K562 (cell line): Measurements from ENCODE around the gene EVI5. TPM values are rescaled to one million over a fixed set of nuclear protein-coding genes. Genes with fewer than 3 reads are reported as not detected.

Source experiments
- ATAC-seq: fragments of 200-7000 bp; cut with Tn5 transposase; 3 replicates; pipeline ENCODE4 v1.9.1; 2020; ENCODE audit warnings: moderate library complexity
- BruUV-seq: library from RNA; stranded (reverse); fragments of 400-500 nt; replicated peaks from 2 replicates; lab custom pipeline; 2021; lab: Mats Ljungman, UMichigan
- CTCF ChIA-PET: fragments of 300-600 bp; formaldehyde crosslinking; extraction: SDS; loops from one replicate; lab custom pipeline; 2021; ENCODE audit warnings: low intra/inter-chr PET ratio; lab: Yijun Ruan, JAX
- POLR2A ChIA-PET: fragments of 300-600, 350-650 bp; sonication (Branson Sonifier 250); formaldehyde crosslinking; extraction: SDS; loops from one replicate; lab custom pipeline; 2021; ENCODE audit warnings: antibody characterized with exemption, inconsistent platforms; lab: Yijun Ruan, JAX
- DNase-seq, 4 experiments: peaks; one replicate each; pipeline versions ENCODE4 v3.0.0 to v3.0.0-alpha.2; 2011 to 2018; ENCODE audit warnings: low spot score in 3 of 4, mixed read lengths in 3 of 4; ENCODE audit errors: extremely low read depth in 1 of 4
- FAIRE-seq: peaks from 2 replicates; lab custom pipeline; 2011; peaks lifted over from hg19 to GRCh38; lab: Jason Lieb, UNC
- H2AFZ ChIP-seq: 2 replicates; pipeline ENCODE4 v1.6.0; 2011; ENCODE audit warnings: low read depth, low read length, control low read depth, inconsistent platforms
- H3K27ac ChIP-seq: fragments of 200-600 bp; 3 replicates; pipeline ENCODE4 v1.8.0; 2011; ENCODE audit warnings: low read depth, mild to moderate bottlenecking, control low read depth, inconsistent platforms, low read length, moderate library complexity, mixed read lengths; ENCODE audit errors: extremely low read depth
- H3K27me3 ChIP-seq, 2 experiments: fragments of 300-600 bp in 1 of 2; 2 replicates in 1 of 2; 3 replicates in 1 of 2; pipeline versions ENCODE4 v1.6.0 to v1.8.0; 2011; ENCODE audit warnings: inconsistent platforms in 2 of 2, low read length in 2 of 2, mild to moderate bottlenecking in 1 of 2, mixed read lengths in 1 of 2, moderate library complexity in 1 of 2; ENCODE audit not compliant: control insufficient read depth in 2 of 2, insufficient read depth in 2 of 2
- H3K36me3 ChIP-seq: fragments of 300-600 bp; 3 replicates; pipeline ENCODE4 v1.8.0; 2011; ENCODE audit warnings: mild to moderate bottlenecking, low read length, inconsistent platforms; ENCODE audit not compliant: control insufficient read depth, insufficient read depth
- H3K4me1 ChIP-seq, 2 experiments: fragments of 200-600 bp in 1 of 2; replicated peaks in 1 of 2; 2 replicates in 1 of 2; 3 replicates in 1 of 2; pipeline versions ENCODE4 v1.5.1 to v1.8.0; 2011; ENCODE audit warnings: inconsistent platforms in 2 of 2, low read length in 2 of 2, mild to moderate bottlenecking in 1 of 2, mixed read lengths in 1 of 2, moderate library complexity in 1 of 2; ENCODE audit not compliant: control insufficient read depth in 2 of 2, insufficient read depth in 2 of 2
- H3K4me2 ChIP-seq: 2 replicates; pipeline ENCODE4 v1.6.1; 2011; ENCODE audit warnings: low read length, control low read depth, inconsistent platforms, mixed read lengths; ENCODE audit not compliant: insufficient read depth
- H3K4me3 ChIP-seq: fragments of 200-600 bp; sonication (generic), shearing (Covaris generic); 2 replicates; pipeline ENCODE4 v1.5.1; 2016; ENCODE audit warnings: control low read depth, inconsistent platforms
- H3K79me2 ChIP-seq: fragments of 200-600 bp; 3 replicates; pipeline ENCODE4 v1.8.0; 2011; ENCODE audit warnings: low read length, inconsistent platforms; ENCODE audit not compliant: control insufficient read depth, insufficient read depth
- H3K9ac ChIP-seq, 2 experiments: 2 replicates each; pipeline versions ENCODE4 v1.6.0 to v1.6.1; 2011; ENCODE audit warnings: low read depth in 2 of 2, low read length in 2 of 2, control low read depth in 1 of 2, inconsistent platforms in 1 of 2, mild to moderate bottlenecking in 1 of 2, mixed read lengths in 1 of 2; ENCODE audit not compliant: insufficient read depth in 1 of 2
- H3K9me1 ChIP-seq: one replicate; pipeline ENCODE4 v1.6.0; 2011; ENCODE audit warnings: inconsistent platforms, mild to moderate bottlenecking, low read length, moderate library complexity; ENCODE audit not compliant: control insufficient read depth, insufficient read depth
- H3K9me3 ChIP-seq: replicated peaks from 2 replicates; pipeline ENCODE4 v1.5.1; 2011; ENCODE audit warnings: low read depth, low read length, inconsistent platforms; ENCODE audit not compliant: control insufficient read depth, insufficient read depth
- H4K20me1 ChIP-seq: replicated peaks from 2 replicates; pipeline ENCODE4 v1.6.1; 2011; ENCODE audit warnings: low read length, inconsistent platforms, mixed read lengths; ENCODE audit not compliant: control insufficient read depth, insufficient read depth
- FIP1L1 ChIP-seq: fragments of 200-400 bp; formaldehyde crosslinking; IDR thresholded peaks from 2 replicates; pipeline ENCODE4 v1.6.1; 2018; ENCODE audit warnings: mild to moderate bottlenecking, low read depth, low read length; ENCODE audit not compliant: poor library complexity, severe bottlenecking
- FOXA1 ChIP-seq: fragments of 450-650 bp; IDR thresholded peaks from 2 replicates; pipeline ENCODE4 v1.6.1; 2016; ENCODE audit warnings: mild to moderate bottlenecking, borderline replicate concordance
- GTF2A2 ChIP-seq: IDR thresholded peaks from 2 replicates; pipeline ENCODE4 v1.6.1; 2016; ENCODE audit warnings: mild to moderate bottlenecking, missing genetic modification characterization, missing compliant biosample characterization
- MEIS2 ChIP-seq: fragments of 450-650 bp; IDR thresholded peaks from 2 replicates; pipeline ENCODE4 v1.6.1; 2014; ENCODE audit warnings: mild to moderate bottlenecking; ENCODE audit not compliant: partially characterized antibody
- MTA2 ChIP-seq: fragments of 450-650 bp; IDR thresholded peaks from 2 replicates; pipeline ENCODE4 v1.6.1; 2016; ENCODE audit warnings: low read depth
- NCOA2 ChIP-seq, 2 experiments: fragments of 450-650 bp; IDR thresholded peaks; 2 replicates each; pipeline ENCODE4 v1.6.1; 2018; ENCODE audit warnings: mild to moderate bottlenecking in 2 of 2, moderate library complexity in 1 of 2; ENCODE audit not compliant: partially characterized antibody in 2 of 2
- NR3C1 ChIP-seq: sonication (generic); formaldehyde crosslinking; IDR thresholded peaks from 2 replicates; pipeline ENCODE4 v1.8.1; 2022; ENCODE audit warnings: missing genetic modification reagents
- WGBS: fragments of 100-300 bp; shearing (Covaris generic); methylation state at CpG from one replicate; pipeline ENCODE4 v1.1.6; 2016; ENCODE audit warnings: low coverage, mixed read lengths; ENCODE audit not compliant: insufficient coverage; ENCODE audit errors: missing lambda C conversion rate; 5-methylcytosine and 5-hydroxymethylcytosine counted together
- in situ Hi-C: fragments of 300-500 bp; cut with MboI; formaldehyde crosslinking; loops from 4 replicates; pipeline ENCODE4 v1.15.0; 2018; ENCODE audit warnings: inconsistent platforms, mixed read lengths
- intact Hi-C: fragments of 100-400 bp; cut with micrococcal nuclease; formaldehyde crosslinking; loops from 2 replicates; pipeline ENCODE4 v1.14.2; 2022
- polyA plus RNA-seq, 8 experiments: library from polyadenylated mRNA; depleted of rRNA in 4 of 8; stranded (reverse) in 5 of 8; unstranded in 3 of 8; fragments of >200 nt; fragmentation: Nextera tagmentation in 2 of 8; fragmentation: Illumina TruSeq in 1 of 8; extraction: Ambion mirVana in 2 of 8; extraction: Trizol in 1 of 8; gene quantifications; 2 replicates each; pipeline versions ENCODE4 v1.2.1 to v1.2.3, GENCODE V29; 2011 to 2014; ENCODE audit warnings: inconsistent platforms in 1 of 8, missing spikeins in 1 of 8
- total RNA-seq, 7 experiments: library from RNA; depleted of rRNA in 6 of 7; stranded (reverse); fragments of >200 nt in 6 of 7; fragmentation: Illumina TruSeq in 2 of 7; extraction: Trizol in 2 of 7; gene quantifications; 2 replicates each; pipeline versions ENCODE4 v1.2.1 to v1.2.3, GENCODE V29; 2011 to 2021; ENCODE audit warnings: low replicate concordance in 1 of 7
- TF ChIP-seq, protein P1 (sequence below): fragments of 150-350 bp; conservative IDR thresholded peaks from 2 replicates; pipeline ENCODE4 v1.6.1; 2014; ENCODE audit warnings: low read length
- TF ChIP-seq, protein P2 (sequence below): fragments of 450-650 bp; formaldehyde crosslinking; IDR thresholded peaks from 2 replicates; pipeline ENCODE4 v1.4.0; 2020; ENCODE audit warnings: mild to moderate bottlenecking, mixed read lengths

Gene EVI5
- total and polyA plus RNA-seq, 9 of the 15 experiments (the other 6 are each of a cell fraction or from before 2014, with no cell fraction given): 1.7 to 50.1 (median 13.7) TPM

DNA sequence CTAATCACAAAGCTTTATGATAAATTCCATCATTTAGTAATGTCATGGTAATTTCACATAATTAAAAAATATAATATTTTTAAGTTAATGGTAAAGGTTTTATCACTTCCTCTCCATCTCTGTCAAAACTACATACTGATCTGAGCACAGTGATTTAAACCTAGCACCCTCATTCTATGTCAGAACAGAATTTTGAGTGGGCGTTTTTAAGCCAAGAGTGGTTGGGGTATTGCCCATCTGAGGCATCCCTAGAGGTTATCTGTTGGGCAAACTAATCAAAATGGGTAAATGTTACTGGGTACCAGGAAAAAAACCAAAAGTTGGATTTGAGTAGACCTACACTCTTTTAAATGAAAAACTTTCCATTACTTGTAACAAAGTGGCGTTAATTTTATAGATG, 197.5 kb downstream of the EVI5 start:
- H3K9me3 ChIP-seq: no peaks in the 10 kb centered on the region
- no peak overlapping the region for H3K27ac ChIP-seq
- no peaks in the 10 kb centered on the region for H4K20me1 ChIP-seq
- no TSS peak for BruUV-seq
- no peaks in the 10 kb centered on the region for H3K36me3 ChIP-seq
- TF ChIP-seq MTA2: no peak
- TF ChIP-seq FOXA1: no peak
- no peak for TF ChIP-seq FIP1L1
- no peak for TF ChIP-seq NCOA2 (IDR thresholded peaks at IDR 0.05; ENCODE audit: partially characterized antibody in 2 of 2)
- H3K4me3 ChIP-seq: no peak overlapping the region
- no peak for FAIRE-seq
- no peaks in the 10 kb centered on the region for H3K9me1 ChIP-seq
- no peaks in the 10 kb centered on the region for H3K79me2 ChIP-seq
- 77% methylated on average over 2 of the region's 2 CpGs for WGBS
- H3K27me3 ChIP-seq: no peaks in the 10 kb centered on the region
- in situ Hi-C loops (no loop called here), intact Hi-C loops (no loop called here)
- ATAC-seq: no peak
- no peaks in the 10 kb centered on the region for H3K4me1 ChIP-seq
- ChIA-PET POLR2A (no interaction called here), CTCF (no interaction called here)
- no peak overlapping the region for H3K9ac ChIP-seq
- no peak for DNase-seq
- no peak overlapping the region for H2AFZ ChIP-seq
- H3K4me2 ChIP-seq: no peak overlapping the region

DNA sequence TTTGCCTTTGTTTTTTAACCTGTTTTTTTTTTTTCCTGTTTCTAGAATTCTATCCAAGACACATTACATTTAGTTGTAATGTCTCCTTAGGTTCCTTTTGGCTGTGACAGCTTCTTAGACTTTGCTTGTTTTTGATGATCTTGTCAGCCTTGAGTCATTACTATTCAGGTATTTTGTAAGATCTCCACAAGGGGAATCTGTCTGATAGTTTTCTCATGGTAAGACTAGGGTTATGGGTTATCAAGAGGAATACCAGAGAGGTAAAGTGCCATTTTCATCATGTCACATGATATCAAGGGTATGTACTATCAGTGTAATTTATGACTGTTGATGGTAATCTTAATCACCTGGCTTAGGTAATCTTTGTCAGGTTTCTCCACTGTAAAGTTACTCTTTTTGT, 199.1 kb downstream of the EVI5 start:
- Histone ChIP-seq H3K27ac (no peak overlapping the region), H3K27me3 (no peaks in the 10 kb centered on the region), H3K9me3 (no peaks in the 10 kb centered on the region), H3K79me2 (no peaks in the 10 kb centered on the region), H3K36me3 (0 out of 3 replicates have a peak, but pooled peaks cover 2% of the 10 kb centered on the region), H3K9me1 (no peaks in the 10 kb centered on the region), H4K20me1 (no peaks in the 10 kb centered on the region), H2AFZ (no peak overlapping the region), H3K4me2 (no peak overlapping the region), H3K9ac (no peak overlapping the region), H3K4me1 (no peaks in the 10 kb centered on the region), H3K4me3 (no peak overlapping the region)
- ChIA-PET CTCF (no interaction called here), POLR2A (no interaction called here)
- ATAC-seq (no peak), DNase-seq (no peak), FAIRE-seq (no peak)
- no TSS peak for BruUV-seq
- TF ChIP-seq, protein P1, sequence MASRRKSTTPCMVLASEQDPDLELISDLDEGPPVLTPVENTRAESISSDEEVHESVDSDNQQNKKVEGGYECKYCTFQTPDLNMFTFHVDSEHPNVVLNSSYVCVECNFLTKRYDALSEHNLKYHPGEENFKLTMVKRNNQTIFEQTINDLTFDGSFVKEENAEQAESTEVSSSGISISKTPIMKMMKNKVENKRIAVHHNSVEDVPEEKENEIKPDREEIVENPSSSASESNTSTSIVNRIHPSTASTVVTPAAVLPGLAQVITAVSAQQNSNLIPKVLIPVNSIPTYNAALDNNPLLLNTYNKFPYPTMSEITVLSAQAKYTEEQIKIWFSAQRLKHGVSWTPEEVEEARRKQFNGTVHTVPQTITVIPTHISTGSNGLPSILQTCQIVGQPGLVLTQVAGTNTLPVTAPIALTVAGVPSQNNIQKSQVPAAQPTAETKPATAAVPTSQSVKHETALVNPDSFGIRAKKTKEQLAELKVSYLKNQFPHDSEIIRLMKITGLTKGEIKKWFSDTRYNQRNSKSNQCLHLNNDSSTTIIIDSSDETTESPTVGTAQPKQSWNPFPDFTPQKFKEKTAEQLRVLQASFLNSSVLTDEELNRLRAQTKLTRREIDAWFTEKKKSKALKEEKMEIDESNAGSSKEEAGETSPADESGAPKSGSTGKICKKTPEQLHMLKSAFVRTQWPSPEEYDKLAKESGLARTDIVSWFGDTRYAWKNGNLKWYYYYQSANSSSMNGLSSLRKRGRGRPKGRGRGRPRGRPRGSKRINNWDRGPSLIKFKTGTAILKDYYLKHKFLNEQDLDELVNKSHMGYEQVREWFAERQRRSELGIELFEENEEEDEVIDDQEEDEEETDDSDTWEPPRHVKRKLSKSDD: no peak
- TF ChIP-seq MEIS2: peak; percentile 16
- no peak for TF ChIP-seq NR3C1 (CRISPR knock-in tag)
- TF ChIP-seq, protein P2, sequence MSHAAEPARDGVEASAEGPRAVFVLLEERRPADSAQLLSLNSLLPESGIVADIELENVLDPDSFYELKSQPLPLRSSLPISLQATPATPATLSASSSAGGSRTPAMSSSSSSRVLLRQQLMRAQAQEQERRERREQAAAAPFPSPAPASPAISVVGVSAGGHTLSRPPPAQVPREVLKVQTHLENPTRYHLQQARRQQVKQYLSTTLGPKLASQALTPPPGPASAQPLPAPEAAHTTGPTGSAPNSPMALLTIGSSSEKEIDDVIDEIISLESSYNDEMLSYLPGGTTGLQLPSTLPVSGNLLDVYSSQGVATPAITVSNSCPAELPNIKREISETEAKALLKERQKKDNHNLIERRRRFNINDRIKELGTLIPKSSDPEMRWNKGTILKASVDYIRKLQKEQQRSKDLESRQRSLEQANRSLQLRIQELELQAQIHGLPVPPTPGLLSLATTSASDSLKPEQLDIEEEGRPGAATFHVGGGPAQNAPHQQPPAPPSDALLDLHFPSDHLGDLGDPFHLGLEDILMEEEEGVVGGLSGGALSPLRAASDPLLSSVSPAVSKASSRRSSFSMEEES (CRISPR knock-in tag): peak; percentile 30; the same call in 1 of the 2 replicates
- TF ChIP-seq GTF2A2 (tag): no peak
- intact Hi-C loops: no loop called here
- in situ Hi-C loops: no loop called here
